Omental fat pad (tissue), 4 donors: ENCODE data around the gene GLB1L2. TPM values are rescaled to one million over a fixed set of nuclear protein-coding genes. Genes with fewer than 3 reads are reported as not detected.
"Not testable (repeated sequence)": the region's sequence is repeated elsewhere in the genome, so short reads cannot be mapped to it uniquely, and the experiment has no call there.

Source experiments
- ATAC-seq: fragments of 150-250 bp; one replicate; pipeline ENCODE4 v1.9.1; 2016; ENCODE audit warnings: mild to moderate bottlenecking, moderate library complexity; ENCODE audit not compliant: low FRiP score
- DNase-seq: peaks from one replicate; pipeline ENCODE4 v3.0.0-alpha.2; 2019; ENCODE audit warnings: low spot score
- total RNA-seq, 4 donors: library from RNA; depleted of rRNA; stranded (reverse); fragments of >200 nt; gene quantifications; one replicate each; pipeline ENCODE4 v1.1.0, GENCODE V29; 2016
- TF ChIP-seq, protein P1 (sequence below), 3 donors: fragments of 450-650 bp; IDR thresholded peaks; one replicate each; pipeline ENCODE4 v1.5.1; 2016 to 2017; ENCODE audit warnings: antibody characterized with exemption in 3 of 3, mild to moderate bottlenecking in 3 of 3, moderate library complexity in 2 of 3

GLB1L2 gene
- total RNA-seq, 4 donors from 2014 or later = 1.8 to 5.5 (median 2.4) TPM

GRCh38 chr11:134312223-134312622, 19.6 kb upstream of the GLB1L2 start:
- TF ChIP-seq, protein P1, sequence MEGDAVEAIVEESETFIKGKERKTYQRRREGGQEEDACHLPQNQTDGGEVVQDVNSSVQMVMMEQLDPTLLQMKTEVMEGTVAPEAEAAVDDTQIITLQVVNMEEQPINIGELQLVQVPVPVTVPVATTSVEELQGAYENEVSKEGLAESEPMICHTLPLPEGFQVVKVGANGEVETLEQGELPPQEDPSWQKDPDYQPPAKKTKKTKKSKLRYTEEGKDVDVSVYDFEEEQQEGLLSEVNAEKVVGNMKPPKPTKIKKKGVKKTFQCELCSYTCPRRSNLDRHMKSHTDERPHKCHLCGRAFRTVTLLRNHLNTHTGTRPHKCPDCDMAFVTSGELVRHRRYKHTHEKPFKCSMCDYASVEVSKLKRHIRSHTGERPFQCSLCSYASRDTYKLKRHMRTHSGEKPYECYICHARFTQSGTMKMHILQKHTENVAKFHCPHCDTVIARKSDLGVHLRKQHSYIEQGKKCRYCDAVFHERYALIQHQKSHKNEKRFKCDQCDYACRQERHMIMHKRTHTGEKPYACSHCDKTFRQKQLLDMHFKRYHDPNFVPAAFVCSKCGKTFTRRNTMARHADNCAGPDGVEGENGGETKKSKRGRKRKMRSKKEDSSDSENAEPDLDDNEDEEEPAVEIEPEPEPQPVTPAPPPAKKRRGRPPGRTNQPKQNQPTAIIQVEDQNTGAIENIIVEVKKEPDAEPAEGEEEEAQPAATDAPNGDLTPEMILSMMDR (IDR thresholded peaks at IDR 0.05) = no peak
- no peak for ATAC-seq
- no peak for DNase-seq

GRCh38 chr11:134312807-134313206, 19.0 kb upstream of the GLB1L2 start:
- DNase-seq (no peak), ATAC-seq (no peak)
- TF ChIP-seq, protein P1 (IDR thresholded peaks at IDR 0.05) = no peak

GRCh38 chr11:134313379-134313778, 18.4 kb upstream of the GLB1L2 start:
- TF ChIP-seq, protein P1 (IDR thresholded peaks at IDR 0.05) = no peak
- DNase-seq (no peak), ATAC-seq (no peak)

DNA sequence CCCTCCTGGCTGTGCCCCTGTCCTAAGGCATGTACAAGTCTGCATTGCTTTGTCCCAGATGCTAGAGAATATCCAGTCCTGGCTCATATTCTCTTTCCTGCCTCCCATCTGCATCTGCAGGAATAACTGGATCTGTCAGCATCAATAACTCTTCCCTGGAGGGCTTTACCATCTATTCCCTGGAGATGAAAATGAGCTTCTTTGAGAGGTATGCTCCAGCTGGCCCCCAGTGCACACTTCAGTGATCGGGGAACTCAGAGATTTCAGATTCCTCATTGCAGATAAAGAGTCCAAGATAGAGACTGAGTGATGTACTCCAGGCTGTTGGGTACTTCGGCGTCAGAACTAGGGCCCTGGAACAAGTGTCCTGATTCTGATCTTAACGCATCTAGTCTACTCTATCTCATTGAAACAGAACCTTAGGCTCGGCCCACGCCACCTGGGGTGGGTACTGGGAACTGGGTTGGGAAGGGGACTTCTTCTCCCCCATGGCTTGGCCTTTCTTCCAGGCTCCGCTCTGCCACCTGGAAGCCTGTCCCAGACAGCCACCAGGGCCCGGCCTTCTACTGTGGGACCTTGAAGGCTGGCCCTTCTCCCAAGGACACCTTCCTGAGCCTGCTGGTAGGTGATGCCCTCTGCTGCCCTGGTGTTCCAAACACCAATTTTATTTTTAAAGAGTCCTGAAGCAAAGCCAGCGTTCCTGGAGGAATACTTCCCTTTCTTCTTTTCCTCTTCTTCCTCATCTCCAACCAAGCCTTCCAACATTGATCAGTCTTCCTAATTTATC, 17.8 kb upstream of the GLB1L2 start:
- ATAC-seq = no peak
- DNase-seq = no peak
- TF ChIP-seq, protein P1 (IDR thresholded peaks at IDR 0.05) = no peak

GRCh38 chr11:134317103-134317502, 14.7 kb upstream of the GLB1L2 start:
- TF ChIP-seq, protein P1 (IDR thresholded peaks at IDR 0.05) = no peak
- no peak for DNase-seq
- ATAC-seq = no peak

GRCh38 chr11:134321373-134321772, 10.4 kb upstream of the GLB1L2 start:
- DNase-seq = not testable (repeated sequence)

GRCh38 chr11:134322553-134322952, 9.2 kb upstream of the GLB1L2 start:
- no peak for DNase-seq

More at GRCh38 chr11:134321373-134321772, 10.4 kb upstream of the GLB1L2 start:
- not testable (repeated sequence) for ATAC-seq

More at GRCh38 chr11:134322553-134322952, 9.2 kb upstream of the GLB1L2 start:
- TF ChIP-seq, protein P1 (IDR thresholded peaks at IDR 0.05) = no peak
- no peak for ATAC-seq
